ENCODE results near the gene PIMREG. TPM values are rescaled to one million over a fixed set of nuclear protein-coding genes. Genes with fewer than 3 reads are reported as not detected.

The PIMREG gene
- total RNA-seq, 4 donors from 2014 or later: 0.31 to 0.59 TPM; not detected in 2

DNA sequence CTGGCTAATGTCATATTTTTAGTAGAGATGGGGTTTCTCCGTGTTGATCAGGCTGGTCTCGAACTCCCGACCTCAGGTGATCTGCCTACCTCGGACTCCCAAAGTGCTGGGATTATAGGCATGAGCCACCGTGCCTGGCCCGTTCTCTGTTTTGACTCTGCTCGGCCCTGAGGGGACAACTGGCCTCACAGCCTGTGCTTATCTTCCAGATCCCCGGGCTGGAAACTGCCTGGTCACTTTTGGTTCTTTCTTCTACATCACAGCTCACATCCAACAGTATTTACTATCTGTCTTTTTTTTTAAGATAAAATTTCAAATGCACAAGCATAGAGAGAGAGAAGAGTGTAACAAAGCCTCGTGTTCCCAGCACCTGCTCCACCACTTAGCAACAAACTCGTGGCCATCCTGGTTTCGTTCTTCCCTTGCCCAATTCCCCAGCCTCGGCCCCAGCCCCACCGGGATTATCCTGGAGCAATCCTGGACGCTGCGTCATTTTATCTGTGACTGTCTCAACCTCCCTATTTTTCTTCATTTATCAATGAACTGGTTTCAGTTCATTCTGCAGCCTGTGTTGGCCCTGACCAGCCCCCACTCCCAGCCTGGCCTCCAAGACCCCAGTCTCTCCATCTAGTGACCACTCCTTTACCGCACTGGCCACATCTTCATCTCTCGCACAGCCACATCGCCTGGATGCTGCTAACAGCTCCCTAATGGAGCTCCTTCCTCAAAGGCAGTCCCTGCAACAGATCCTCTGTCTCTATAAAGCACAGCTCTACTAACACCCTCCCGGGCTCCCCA lies 21.1 kb downstream of the PIMREG start:
- 78 to 81% methylated on average over 11 to 18 of the region's 19 CpGs for WGBS, 2 donors (ENCODE audit: low coverage in 1 of 2)
- H3K4me1 ChIP-seq: no peaks in the 10 kb centered on the region
- H3K27me3 ChIP-seq: no peaks in the 10 kb centered on the region
- H3K9me3 ChIP-seq: no peaks in the 10 kb centered on the region
- H3K4me3 ChIP-seq: no peak overlapping the region
- TF ChIP-seq POLR2A (IDR thresholded peaks at IDR 0.05) (no peak), POLR2AphosphoS5 (IDR thresholded peaks at IDR 0.05) (no peak), EP300 (IDR thresholded peaks at IDR 0.05) (no peak)
- TF ChIP-seq, protein P1, sequence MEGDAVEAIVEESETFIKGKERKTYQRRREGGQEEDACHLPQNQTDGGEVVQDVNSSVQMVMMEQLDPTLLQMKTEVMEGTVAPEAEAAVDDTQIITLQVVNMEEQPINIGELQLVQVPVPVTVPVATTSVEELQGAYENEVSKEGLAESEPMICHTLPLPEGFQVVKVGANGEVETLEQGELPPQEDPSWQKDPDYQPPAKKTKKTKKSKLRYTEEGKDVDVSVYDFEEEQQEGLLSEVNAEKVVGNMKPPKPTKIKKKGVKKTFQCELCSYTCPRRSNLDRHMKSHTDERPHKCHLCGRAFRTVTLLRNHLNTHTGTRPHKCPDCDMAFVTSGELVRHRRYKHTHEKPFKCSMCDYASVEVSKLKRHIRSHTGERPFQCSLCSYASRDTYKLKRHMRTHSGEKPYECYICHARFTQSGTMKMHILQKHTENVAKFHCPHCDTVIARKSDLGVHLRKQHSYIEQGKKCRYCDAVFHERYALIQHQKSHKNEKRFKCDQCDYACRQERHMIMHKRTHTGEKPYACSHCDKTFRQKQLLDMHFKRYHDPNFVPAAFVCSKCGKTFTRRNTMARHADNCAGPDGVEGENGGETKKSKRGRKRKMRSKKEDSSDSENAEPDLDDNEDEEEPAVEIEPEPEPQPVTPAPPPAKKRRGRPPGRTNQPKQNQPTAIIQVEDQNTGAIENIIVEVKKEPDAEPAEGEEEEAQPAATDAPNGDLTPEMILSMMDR (IDR thresholded peaks at IDR 0.05): no peak
- H3K27ac ChIP-seq: no peak overlapping the region
- no peak for ATAC-seq
- peaks cover 0 to 92% of the 10 kb centered on the region in 2 donors for H3K36me3 ChIP-seq

DNA sequence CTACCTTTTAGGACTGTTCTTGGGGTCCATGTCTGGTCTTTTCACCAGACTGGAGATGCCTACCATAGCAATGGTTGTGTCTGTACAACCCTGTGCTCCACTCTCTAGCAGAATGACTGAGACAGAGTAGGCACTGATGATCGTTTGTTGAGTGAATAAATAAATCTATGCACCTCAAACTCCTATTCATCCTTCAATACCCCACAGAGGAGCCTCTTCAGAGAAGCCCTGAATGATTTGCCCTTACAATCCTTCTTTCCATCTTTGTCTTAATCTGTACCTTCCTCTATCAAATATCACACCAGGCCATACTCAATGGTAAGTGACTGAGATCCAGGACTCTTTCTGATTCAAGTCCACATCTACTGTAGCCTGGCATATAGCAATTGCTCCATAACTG lies 23.3 kb downstream of the PIMREG start:
- H3K27ac ChIP-seq: no peak overlapping the region
- H3K4me1 ChIP-seq: peaks cover 0 to under 1% (median 0%) of the 10 kb centered on the region in 3 donors
- ATAC-seq: no peak
- H3K27me3 ChIP-seq: no peaks in the 10 kb centered on the region
- H3K4me3 ChIP-seq: no peak overlapping the region
- no peaks in the 10 kb centered on the region for H3K9me3 ChIP-seq
- peaks cover 0 to 88% of the 10 kb centered on the region in 2 donors for H3K36me3 ChIP-seq
- TF ChIP-seq, protein P1 (IDR thresholded peaks at IDR 0.05): no peak
- TF ChIP-seq POLR2A (IDR thresholded peaks at IDR 0.05) (no peak), POLR2AphosphoS5 (IDR thresholded peaks at IDR 0.05) (no peak), EP300 (IDR thresholded peaks at IDR 0.05) (no peak)
- 100% methylated on average over 1 of the region's 1 CpG for WGBS, 2 donors (ENCODE audit: low coverage in 1 of 2)

DNA sequence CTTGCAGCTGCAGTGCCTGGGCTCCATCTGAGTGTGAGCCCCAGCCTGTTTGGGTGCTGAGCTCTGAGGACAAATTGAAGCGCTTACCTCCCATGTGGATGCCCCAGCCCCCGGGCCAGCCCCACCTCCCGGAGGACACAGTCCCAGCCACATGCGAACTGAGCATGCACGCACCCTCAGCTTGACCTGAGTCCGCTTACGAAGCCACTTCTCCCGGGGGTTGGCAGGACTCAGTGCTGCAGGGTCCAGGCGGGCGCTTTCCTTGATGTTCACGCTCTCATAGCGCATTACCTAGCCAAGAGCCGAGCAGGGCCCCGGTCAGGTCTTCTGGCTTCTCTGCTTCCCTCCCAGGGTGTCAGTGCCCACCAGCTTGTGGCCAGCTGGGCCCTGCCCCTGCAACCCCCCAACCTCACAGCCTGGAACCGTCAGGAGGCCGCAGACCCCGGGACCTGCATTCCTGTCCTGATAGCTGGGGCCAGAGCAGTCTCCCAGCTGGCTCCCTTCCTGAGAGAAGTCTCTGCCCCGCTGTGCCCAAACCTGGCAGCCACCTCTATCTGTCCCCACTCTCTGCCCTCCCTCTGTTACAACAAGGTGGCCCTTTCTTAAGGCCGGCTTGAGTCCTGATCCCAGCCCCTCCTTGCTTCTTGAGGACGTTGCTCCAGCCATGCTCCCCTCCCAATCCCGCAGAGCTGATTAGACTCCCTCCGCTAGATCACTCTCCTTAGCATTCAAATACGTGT lies 24.0 kb downstream of the PIMREG start:
- Histone ChIP-seq H3K36me3 (peaks cover 0 to 82% of the 10 kb centered on the region in 2 donors), H3K4me3 (no peak overlapping the region), H3K27me3 (no peaks in the 10 kb centered on the region), H3K9me3 (no peaks in the 10 kb centered on the region), H3K4me1 (peaks cover 0 to 7% (median 0%) of the 10 kb centered on the region in 3 donors), H3K27ac (no peak overlapping the region)
- TF ChIP-seq EP300 (IDR thresholded peaks at IDR 0.05) (no peak), POLR2A (IDR thresholded peaks at IDR 0.05) (no peak), POLR2AphosphoS5 (IDR thresholded peaks at IDR 0.05) (no peak)
- TF ChIP-seq, protein P1 (IDR thresholded peaks at IDR 0.05): no peak
- WGBS, 2 donors (ENCODE audit: low coverage in 1 of 2): 71 to 78% methylated on average over 4 to 6 of the region's 23 CpGs
- ATAC-seq: no peak

DNA sequence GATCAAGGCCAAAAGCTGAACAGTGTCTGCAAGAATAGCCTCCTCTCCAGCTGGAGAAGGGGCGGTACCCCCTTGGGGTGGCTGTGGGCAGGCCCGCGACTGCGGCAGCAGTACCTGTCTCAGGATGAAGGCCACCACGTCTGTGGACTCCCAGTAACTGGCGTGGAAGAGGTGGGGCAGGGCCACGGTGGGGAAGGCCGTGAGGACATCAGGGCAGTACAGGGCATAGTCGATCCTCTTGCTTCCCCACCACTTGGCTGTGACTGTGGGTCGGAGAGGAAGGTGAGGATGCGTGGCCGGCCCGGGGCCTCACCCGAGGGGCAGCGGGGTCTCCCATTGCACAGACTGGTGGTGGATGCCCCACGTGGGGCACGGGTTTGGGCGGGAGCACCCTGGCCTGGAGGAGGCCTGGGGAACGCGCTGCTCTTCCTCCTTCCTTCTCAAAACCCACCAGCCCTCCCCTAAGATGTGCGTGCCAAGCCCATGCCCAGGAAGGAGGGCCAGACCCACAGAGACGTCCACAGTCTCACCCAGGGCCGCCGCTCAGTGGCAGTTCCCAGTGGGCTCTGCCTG lies 26.0 kb downstream of the PIMREG start:
- 60 to 83% methylated on average over 1 to 3 of the region's 24 CpGs for WGBS, 2 donors (ENCODE audit: low coverage in 1 of 2)
- Histone ChIP-seq H3K9me3 (no peaks in the 10 kb centered on the region), H3K4me3 (no peak overlapping the region), H3K27ac (no peak overlapping the region), H3K4me1 (peaks cover 0 to 13% (median 0%) of the 10 kb centered on the region in 3 donors), H3K27me3 (no peaks in the 10 kb centered on the region), H3K36me3 (peaks cover 0 to 71% of the 10 kb centered on the region in 2 donors)
- ATAC-seq: no peak
- TF ChIP-seq EP300 (IDR thresholded peaks at IDR 0.05) (no peak), POLR2AphosphoS5 (IDR thresholded peaks at IDR 0.05) (no peak), POLR2A (IDR thresholded peaks at IDR 0.05) (no peak)
- TF ChIP-seq, protein P1 (IDR thresholded peaks at IDR 0.05): no peak
